Activated CD4-positive, alpha-beta T cell treated with anti-CD3 and anti-CD28 coated beads, Interleukin-2, amount 50 U/mL, for 4 hours (primary cell): ENCODE results near the gene PDE9A.
A peak's percentile ranks its signal among the peaks of the same experiment; 100 is the strongest.

Source experiments
- DNase-seq, 2 experiments: peaks; one replicate each; pipeline ENCODE4 v3.0.0-alpha.2; 2020

PDE9A gene

GRCh38 chr21:42745511-42746239 is 92.3 kb downstream of the PDE9A start:
- no peak for DNase-seq

GRCh38 chr21:42746240-42746592 is 92.8 kb downstream of the PDE9A start:
- DNase-seq: no peak

- peak; percentile 8 to 22 for DNase-seq
These were observed 93.3 kb downstream of the PDE9A start for GRCh38 chr21:42746593-42747275.

- no peak for DNase-seq
These were observed 93.9 kb downstream of the PDE9A start for GRCh38 chr21:42747276-42747701.

- no peak for DNase-seq
These were observed 94.4 kb downstream of the PDE9A start for GRCh38 chr21:42747746-42748351.

GRCh38 chr21:42748620-42749176 is 95.3 kb downstream of the PDE9A start:
- DNase-seq: no peak

GRCh38 chr21:42750737-42751530 is 97.5 kb downstream of the PDE9A start:
- DNase-seq: no peak

- no peak for DNase-seq
These were observed 98.4 kb downstream of the PDE9A start for GRCh38 chr21:42751866-42752265.

- no peak for DNase-seq
These were observed 100.4 kb downstream of the PDE9A start for GRCh38 chr21:42753804-42754203.

- no peak for DNase-seq
These were observed 101.0 kb downstream of the PDE9A start for GRCh38 chr21:42754270-42754933.

- DNase-seq: no peak
These were observed 101.7 kb downstream of the PDE9A start for GRCh38 chr21:42755031-42755665.

- DNase-seq: no peak
These were observed 102.6 kb downstream of the PDE9A start for GRCh38 chr21:42755766-42756579.

GRCh38 chr21:42756580-42757250 is 103.3 kb downstream of the PDE9A start:
- no peak for DNase-seq

- no peak for DNase-seq
These were observed 104.0 kb downstream of the PDE9A start for GRCh38 chr21:42757422-42757821.

- no peak for DNase-seq
These were observed 104.6 kb downstream of the PDE9A start for GRCh38 chr21:42757826-42758655.

GRCh38 chr21:42758721-42759593 is 105.5 kb downstream of the PDE9A start:
- no peak for DNase-seq

- no peak for DNase-seq
These were observed 106.1 kb downstream of the PDE9A start for GRCh38 chr21:42759594-42759927.

GRCh38 chr21:42760361-42760950 is 107.0 kb downstream of the PDE9A start:
- no peak for DNase-seq
